ENCODE results near the gene KCNT1.

The KCNT1 gene

DNA sequence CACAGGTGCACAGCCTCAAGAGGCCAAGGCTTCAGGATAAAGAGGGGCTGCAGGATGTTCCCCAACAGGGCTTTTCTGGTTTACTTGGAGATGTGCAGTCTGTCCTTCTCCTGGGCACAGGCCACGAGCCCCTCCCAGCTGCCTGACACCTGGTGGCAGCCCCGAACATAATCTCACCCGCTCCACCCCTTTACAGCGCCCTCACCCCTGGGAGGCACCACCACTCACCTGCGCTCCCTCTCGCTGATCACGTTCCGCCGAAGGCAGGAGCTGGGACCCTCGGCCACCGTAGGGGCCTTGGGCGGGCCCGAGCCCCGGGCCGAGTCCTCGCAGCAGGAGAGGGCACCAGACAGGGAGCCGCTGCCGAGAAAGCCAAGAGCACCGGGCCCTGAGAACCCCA, 3.2 kb upstream of the KCNT1 start:
- no peak for DNase-seq (ENCODE audit: low read depth in 2 of 2, low spot score in 1 of 2)

DNA sequence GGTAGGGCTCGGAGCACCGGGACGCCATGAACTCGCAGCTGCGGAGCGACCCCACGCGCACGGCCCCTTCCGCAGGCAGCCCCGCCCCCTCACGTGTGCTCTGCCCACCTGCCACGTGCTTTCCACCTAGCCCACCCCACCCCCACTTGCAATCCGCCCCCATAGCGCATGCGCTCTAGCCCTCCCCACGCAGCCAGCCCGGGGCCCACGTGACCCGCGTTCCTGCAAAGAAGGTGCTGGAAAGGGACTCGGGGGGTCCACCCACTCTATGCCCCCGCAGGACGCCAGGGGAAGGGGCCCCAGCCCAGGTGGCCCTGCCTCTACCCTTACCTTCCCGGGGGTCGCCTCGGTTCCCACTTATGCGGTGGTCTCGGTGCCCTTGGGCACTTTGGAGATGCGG, 2.5 kb upstream of the KCNT1 start, which contains the start of gene SOHLH1:
Gene SOHLH1 (minus strand): TSS at position 42 of the 400 bp plus-strand sequence. CDS start 14 bp downstream, at position 28.
- no peak for DNase-seq (ENCODE audit: low read depth in 2 of 2, low spot score in 1 of 2)

DNA sequence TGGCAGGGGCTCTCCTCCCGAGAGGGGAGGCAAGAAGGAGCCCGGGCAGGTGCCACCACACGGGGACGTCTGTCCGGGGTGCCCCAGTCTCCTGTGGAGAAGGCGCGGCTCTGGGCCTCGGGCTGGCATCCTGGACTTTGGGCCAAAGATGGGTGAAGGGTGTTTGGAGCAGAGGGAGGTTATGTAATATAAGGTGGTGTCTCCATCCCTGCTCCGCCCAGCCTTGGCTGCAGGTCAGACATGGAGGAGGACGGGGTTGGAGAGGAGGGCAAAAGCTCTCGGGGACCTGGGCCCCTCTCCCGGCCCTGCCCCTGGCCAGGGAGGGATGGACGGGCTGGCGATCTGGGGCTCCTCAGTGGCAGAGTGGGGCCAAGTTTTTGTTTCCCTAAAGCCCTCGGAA, 1.5 kb upstream of the KCNT1 start:
- no peak for DNase-seq (ENCODE audit: low read depth in 2 of 2, low spot score in 1 of 2)

DNA sequence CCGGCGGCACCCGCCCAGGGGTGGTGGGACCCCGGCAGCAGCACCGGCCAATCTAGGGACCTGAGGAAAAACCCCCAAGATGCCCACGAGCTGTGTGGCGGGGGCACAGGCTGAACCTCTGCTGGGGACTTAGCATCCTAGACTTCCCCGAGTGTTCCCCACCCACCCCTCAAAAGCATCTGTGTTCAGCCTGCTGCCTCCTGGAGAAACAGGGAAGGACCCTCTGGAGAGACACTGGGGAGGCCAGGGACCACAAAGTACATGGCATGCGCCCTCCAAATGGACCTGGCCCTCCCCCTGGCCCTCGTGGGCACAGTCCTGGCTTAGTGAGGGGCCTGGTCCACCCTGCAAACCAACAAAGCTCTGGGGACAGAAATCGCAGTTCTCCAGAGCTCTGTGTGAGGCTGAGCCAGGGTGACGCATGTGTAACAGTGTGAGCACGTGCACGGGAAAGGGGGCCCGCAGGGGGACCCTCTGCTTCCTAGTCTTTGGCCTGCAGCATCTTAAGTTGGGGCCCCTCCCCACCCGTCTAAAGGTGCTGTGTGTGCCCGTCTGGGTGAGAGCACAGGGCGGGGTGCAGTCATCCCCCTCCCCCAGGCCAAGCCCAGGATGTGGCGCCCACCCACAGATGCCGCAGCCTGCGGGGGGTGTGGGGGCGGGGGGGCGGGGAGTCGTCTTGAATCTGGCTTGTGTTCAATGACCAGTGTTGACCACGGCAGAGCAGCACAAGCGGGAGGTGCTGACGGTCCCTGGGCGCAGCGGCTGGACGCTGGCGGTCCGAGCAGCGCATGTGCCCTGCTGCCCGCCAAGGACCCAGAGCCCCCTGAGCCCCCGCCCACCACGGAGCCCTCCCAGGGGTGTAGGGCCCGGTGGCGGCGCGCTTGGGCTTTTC, 672 bp upstream of the KCNT1 start:
- no peak for DNase-seq (ENCODE audit: low read depth in 2 of 2, low spot score in 1 of 2)

DNA sequence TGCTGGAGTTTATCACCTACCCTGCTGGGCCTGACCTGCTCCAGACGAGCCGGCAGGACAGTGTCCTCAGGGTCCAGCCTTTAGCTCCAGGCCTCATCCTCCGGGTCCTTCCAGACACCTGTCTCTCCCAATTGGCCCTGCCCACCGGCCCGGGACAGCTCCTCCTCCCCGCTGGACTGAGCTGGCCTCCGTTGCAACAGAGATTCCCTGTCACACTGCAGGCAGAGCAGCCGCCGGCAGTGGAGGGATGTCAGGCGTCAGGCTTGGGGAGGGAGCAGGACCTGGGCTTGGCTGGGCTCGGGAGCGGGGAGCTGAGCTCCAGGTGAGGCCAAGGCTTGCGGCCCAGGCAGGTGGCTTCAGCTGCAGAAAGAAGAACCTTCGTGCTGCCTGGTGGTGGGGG, 1.7 kb downstream of the KCNT1 start:
- DNase-seq (ENCODE audit: low read depth in 2 of 2, low spot score in 1 of 2) = no peak

DNA sequence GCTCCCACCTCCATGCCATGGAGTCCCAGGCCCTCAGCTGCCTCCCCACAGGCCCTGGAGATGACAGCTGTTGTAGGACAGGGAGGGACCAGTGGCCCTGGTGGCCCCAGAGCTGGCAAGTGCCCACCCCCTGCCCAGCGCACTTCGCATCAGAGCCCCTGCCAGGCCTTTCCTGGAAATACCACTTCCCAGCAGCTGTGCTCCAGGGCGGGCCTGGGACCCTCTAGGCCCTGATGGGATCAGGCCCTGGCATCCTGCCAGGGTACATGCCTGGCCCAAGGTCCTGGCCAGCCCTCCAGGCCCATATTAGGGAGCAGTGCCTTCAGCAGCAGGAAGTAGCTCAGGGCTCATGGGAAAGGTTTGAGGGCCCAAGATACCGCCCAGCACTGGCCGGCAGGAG, 2.5 kb downstream of the KCNT1 start:
- no peak for DNase-seq (ENCODE audit: low read depth in 2 of 2, low spot score in 1 of 2)

DNA sequence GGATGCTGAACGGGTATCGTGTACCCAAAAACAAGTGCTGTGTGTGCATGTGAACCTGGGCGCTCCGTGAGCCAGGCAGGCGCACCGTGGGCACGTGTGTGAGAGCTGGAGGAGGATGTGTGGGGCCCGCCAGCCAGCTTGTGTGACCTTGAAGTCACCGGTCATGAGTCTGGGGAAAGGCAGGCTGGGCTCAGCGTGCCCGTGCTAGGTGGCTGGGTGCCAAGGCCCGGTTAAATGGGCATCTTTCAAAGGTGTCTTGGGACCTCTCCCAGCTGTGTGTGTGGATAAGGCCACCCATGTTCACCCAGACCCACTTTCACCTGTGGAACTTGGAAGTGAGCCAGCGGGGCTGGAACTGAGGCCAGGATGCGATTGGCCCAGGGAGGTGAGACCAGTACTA, 3.4 kb downstream of the KCNT1 start:
- no peak for DNase-seq (ENCODE audit: low read depth in 2 of 2, low spot score in 1 of 2)

DNA sequence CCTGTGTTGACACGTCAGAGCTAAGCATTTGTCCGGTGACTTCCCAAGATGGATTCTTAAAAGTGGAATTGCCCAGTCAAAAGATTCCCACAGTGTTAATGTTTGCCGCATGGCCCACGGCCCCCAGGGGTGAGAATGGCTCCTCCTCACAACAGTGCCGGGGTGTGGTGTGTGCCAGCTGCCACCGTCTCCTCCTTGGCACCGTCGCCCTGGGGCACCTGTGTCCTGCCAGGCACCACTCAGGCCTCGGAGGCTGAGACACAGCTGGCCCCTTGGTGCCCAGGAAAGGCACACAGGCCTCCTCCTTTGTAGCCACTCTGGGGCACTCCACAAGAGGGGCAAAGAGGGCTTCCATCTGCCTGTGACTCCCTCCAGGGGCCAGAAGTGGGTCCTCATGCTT, 4.3 kb downstream of the KCNT1 start:
- no peak for DNase-seq (ENCODE audit: low read depth in 2 of 2, low spot score in 1 of 2)

DNA sequence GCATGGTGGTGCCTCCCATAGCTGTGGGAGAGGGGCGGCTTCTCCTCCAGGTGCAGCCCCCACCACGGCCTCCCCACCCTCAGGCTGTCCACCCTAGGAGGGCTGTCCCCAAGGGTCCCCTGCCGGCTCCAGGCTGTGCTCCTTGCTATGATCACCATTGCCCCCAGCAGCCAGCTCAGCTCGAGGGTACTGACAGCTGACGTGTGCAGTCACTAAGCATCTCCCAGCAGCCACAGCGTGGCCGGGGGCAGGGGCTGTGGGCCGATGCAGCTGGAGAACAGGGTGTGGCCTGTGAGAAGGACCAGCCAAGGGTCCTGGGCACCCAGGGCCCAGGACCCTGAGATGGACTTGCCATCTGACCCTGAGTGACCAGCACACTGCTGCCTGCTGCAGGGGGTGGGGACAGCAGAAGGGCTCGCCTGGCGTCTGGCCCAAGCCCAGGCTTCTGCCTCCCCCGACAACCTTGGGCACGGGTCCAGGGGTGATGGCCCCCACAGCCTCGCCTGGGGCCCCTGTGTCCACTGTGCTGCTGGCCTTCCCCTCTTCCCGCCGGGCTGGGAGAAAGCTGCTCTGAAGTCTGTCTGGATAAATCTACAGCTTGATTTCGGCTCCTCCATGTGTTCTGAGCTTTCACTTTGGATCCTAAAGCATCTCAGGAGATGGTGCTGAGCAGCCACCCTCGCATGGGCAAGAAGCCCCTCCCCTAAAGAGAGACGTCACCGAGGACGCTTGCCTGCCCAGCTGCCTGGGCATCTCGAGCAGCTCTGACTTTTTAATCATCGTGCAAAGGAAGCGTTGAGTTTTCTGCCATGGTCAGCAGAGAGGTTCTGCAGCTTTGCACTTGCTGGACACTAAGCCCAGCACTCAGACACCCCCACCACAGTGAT, 5.5 kb downstream of the KCNT1 start:
- DNase-seq (ENCODE audit: low read depth in 2 of 2, low spot score in 1 of 2) = no peak

DNA sequence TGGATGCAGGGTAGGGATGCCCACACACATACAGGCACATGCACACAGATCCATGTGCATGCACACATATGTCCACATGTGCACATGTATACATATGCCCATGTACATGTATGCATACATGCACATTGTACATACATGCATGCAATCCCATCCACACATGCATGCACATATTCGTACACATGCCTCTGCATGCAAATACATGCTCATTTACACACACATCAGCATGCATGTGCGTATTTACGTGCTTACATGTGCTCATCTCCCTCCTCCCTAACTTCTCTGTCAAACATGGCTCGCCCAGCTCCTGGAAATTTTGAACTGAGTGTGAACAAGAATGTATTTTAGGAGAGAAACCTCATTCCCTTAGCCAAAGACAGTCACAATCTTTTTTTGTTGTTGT, 6.2 kb downstream of the KCNT1 start:
- no peak for DNase-seq (ENCODE audit: low read depth in 2 of 2, low spot score in 1 of 2)

DNA sequence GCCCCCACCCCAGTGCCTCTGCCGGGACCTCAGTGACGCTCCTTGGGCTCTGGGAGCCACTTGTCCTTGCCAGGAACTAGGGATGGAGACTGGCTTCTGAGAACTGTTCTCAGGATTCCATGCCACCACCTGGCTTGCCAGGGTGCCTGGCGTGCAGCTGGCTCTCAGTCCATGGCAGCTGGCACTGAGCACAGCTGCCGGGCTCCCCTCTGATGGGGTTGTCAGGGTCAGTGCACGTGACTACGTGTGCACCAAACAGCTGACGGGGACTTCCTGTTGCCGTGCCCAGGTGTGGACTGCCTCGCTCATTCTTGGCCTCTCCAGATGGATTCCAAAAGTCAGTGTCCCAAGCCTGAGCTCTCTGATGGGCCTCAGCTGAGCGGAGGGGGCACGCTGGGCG, 9.4 kb downstream of the KCNT1 start:
- DNase-seq (ENCODE audit: low read depth in 2 of 2, low spot score in 1 of 2) = no peak

DNA sequence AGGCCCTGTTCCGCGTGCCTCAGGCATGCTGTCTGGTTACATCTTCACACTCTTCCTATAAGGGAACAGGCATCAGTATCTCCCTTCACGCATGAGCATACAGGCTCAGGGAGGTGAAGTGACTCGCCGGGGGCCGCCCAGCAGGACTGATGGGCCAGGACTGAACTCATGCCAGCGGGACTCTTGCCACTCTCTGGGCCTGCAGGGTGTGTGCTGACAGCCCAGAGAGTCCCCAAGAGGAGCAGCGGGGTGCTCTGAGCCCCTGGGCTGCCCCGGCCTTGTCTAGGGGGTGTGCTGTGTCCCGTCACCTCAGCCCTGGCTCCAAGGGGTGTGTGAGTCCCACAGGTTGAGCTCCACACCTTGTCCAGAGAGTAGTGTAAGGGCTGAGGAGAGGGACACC, 9.9 kb downstream of the KCNT1 start:
- DNase-seq (ENCODE audit: low read depth in 2 of 2, low spot score in 1 of 2) = no peak

DNA sequence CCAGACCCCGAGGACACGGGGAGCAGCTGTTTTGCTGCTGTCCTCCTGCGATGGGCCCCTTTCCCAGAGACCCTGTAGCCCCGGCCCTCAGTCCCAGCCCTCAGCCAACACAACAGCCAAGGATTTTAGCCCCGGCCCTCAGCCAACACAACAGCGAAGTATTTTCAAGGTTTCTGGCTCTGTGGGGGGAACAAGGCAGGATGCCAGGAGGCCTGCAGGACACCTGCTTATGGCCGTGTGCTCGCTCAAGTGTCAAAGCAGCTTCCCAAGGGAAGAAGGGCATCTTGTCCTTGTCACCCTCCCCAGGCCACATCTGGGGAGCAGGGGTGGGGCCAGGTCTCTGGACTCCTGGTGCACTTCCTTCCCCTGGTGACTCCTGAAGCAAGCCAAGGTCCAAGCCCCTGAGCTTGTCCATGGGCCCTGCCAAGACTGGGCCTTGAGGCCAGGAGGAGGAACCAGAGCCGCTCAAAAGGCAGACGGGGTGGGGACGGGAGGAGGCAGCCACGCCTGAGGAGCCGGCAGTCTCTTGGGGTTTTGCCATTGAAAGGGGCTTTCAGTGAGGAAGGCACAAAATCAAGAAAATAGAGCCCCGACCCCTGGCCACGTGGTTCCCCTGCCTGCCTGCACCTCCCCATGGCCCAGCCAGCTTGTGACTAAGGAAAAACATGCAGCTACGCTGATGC, 10.8 kb downstream of the KCNT1 start:
- DNase-seq (ENCODE audit: low read depth in 2 of 2, low spot score in 1 of 2) = no peak

DNA sequence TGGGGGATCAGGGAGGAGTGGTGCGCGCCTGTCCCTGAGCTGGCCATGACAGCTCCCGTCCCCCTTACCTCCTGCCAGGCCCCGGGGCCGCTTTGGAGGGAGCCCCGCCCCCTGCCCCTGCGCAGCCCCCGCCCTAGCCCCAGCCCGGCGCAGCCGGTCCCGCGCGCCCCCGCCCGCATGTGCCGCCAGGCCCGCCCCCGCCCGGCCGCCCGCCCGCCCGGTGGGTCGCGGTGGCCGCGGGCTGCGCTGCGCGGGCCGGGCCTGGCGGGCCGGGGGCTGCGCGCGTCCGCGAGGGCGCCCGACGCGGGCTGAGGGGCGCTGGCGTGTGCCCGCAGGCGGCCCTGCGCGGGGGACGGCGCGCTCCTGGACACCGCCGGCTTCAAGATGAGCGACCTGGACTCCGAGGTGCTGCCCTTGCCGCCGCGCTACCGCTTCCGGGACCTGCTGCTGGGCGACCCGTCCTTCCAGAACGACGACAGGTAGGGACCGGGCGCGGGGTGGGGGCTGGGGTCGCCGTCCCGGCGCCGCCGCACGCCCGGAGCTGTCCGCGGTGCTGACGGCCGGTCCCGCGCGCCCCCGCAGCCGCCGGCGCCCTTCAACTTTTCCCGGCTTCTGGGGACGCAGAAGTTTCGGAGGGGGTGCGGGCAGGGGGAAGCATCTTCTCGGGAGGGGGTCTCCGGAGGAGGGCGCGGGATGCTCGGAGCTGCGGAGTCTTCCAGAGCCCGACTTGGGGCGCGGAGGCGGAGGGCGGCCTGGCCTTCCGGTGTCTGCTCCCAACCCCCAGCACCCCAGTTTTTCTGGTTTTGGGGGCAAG, 12.5 kb downstream of the KCNT1 start:
- no peak for DNase-seq (ENCODE audit: low read depth in 2 of 2, low spot score in 1 of 2)

DNA sequence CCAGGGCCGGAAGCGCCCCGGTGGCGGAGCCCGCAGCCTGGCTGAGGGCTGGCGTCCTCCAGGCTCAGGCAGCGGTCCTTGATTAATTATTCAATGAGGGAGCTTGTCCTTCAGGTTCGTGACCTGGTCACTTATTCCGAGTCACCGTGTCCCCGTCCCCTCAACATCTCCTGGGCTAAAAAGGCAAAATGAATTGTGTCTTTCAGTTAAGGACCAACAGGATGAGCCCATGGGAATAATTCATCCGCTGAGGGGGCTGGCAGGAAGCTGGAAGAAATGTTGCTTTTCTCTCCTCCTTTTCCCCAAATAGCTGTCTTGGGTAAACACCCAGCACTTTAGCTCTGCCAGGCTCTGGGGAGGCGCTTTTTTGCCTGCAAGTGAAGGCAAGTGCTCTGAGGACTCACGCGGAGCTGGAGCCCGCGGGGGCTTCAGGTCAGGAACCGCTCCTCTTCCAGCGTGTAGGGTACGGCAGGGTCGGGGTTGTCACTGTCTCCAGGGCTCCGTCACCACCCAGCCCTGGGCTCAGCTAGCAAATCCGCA, 13.1 kb downstream of the KCNT1 start:
- no peak for DNase-seq (ENCODE audit: low read depth in 2 of 2, low spot score in 1 of 2)

DNA sequence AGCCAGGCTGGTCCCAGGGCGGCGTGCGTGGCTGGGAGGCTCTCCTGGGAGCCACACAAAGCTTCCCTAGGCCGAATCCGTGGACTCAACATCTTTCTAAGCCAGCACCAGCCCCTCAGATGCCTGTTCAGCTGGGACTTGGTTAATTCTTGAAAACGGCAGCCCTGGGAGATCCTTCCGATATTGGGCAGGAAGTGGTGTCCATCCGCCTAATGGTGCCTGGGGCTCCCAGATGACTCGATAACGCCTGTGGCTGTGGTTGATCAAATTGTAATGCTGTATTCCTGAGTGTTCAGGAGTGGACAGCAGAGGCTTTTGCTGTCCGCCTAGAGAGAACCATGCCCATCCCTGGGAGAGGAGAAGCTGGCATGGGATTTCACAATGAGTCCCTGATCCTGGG, 14.1 kb downstream of the KCNT1 start:
- no peak for DNase-seq (ENCODE audit: low read depth in 2 of 2, low spot score in 1 of 2)

DNA sequence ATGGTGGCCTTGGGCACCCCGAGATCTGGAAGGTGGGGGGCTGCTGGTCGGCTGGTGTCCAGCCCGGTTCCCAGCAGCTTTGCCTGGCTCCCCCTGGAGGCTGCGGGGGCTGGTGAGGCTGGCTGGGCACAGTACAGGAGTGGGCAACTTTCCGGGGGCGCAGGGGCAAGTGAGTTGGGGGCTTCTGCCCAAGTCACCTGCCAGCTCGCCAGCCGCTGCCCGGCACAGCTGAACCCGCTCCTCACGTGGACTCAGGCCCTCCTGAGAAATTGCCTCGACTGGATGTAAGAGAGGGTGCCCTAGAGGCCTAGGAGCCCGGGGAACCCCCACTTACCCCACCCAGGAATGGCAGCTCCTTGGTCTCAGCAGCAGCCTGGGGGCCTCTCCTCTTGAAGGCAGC, 15.4 kb downstream of the KCNT1 start:
- DNase-seq (ENCODE audit: low read depth in 2 of 2, low spot score in 1 of 2) = no peak

DNA sequence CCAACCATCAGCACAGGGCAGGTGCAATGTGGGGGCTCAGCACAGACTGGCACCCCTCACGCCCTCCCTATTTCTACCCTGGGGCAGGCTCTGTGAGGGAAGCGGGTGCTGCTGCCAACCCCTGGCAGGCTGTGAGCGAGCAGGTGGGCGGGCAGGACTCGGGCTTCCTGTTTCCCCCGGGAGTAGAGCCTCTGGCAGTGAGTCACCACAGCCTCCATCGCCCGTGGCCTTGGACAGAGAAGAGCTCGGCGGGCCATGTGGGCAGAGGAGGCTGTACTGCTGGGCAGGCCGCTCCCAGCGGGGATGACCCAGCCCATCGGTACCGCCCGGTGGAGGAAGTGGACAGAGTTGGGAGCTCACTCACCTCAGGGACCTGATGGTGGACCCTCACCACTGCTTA, 16.6 kb downstream of the KCNT1 start:
- DNase-seq (ENCODE audit: low read depth in 2 of 2, low spot score in 1 of 2) = no peak

DNA sequence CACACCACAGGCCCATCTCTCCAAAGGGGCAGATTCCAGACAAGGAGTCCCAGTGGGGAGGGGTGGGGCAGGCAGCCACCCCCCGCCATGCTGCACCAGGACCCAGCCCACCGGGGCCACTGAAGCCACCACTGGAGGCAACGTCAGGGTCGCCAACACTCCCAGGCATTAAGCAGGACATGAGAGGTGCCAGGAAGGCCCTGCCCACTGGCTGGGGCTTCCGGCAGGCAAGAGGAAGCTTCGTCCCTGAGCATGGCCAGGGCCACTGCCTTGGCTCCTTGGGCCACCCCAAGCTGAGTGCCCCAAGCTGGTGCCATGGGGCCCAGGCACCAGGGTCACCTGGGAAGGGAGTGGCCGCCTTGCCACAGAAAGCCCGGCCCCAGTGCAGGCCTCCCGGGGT, 17.5 kb downstream of the KCNT1 start:
- no peak for DNase-seq (ENCODE audit: low read depth in 2 of 2, low spot score in 1 of 2)

DNA sequence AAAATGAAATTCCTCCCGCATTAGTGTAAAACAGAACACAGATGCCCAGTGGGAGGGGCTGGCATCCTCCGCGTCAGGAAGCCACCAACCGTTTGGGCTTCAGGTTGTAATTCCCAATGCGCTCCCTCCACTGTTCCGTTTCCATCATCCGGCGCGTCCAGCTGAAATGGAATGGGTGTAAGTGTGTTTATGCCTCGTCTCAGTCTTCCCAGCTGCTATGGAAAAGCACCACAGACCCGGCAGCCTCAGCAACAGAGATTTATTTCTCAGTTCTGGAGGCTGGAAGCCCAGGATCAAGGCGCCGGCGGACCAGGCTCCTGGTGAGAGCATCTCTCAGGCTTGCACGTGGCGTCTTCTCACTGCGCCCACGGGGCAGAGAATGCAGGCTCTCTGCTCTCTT, 20.4 kb downstream of the KCNT1 start:
- no peak for DNase-seq (ENCODE audit: low read depth in 2 of 2, low spot score in 1 of 2)
